Fibroblast of peridontal ligament (primary cell): Measurements from ENCODE around the gene USB1.

Experiments used
- DNase-seq: peaks from one replicate; pipeline ENCODE4 v3.0.0-alpha.2; 2010; ENCODE audit errors: extremely low read depth

The USB1 gene, protein sequence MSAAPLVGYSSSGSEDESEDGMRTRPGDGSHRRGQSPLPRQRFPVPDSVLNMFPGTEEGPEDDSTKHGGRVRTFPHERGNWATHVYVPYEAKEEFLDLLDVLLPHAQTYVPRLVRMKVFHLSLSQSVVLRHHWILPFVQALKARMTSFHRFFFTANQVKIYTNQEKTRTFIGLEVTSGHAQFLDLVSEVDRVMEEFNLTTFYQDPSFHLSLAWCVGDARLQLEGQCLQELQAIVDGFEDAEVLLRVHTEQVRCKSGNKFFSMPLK

GRCh38 chr16:58000706-58001676 is at the start of gene USB1:
Gene USB1, plus strand, starts transcription at chr16:58001407. Its CDS starts 77 bp downstream, at chr16:58001484.
- peak; percentile 57 for DNase-seq

DNA sequence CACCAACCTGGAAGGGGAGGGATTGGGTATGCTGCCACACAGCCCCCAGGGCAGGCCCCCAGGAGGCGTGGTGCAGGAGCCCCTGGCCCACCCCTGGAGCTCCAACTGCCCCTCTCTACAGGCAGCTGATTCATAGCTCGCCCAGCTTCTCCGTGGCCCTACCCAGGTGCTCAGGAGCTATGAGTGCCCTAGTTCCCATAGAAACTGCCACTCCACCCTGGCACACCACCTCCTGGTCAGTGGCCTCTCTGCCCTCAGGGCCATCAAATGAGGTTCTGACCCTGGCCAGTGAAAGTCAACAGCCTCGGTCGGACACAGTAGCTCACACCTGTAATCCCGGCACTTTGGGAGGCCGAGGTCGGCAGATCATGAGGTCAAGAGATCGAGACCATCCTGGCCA is 48.3 kb upstream of the USB1 start:
- DNase-seq = no peak

DNA sequence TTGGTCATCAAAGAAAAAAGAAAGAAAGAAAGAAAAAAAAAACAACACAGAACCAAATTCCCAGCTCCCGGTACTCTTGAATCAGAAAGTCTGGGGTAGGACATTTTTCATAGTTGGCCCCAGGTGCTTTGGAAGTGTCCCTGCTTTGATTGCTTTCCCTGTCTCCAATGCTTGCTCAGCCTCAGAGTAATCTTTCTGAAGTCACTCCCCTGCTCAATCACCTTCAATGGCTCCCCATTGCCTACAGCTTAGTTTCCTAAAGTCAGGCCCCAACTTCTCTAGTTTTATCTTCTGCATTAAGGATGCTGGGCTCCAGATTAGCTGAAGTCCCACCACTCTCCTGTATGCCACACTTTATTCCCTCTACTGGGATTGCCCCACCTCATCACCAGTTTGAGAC is 47.4 kb upstream of the USB1 start:
- no peak for DNase-seq

GRCh38 chr16:57955572-57956188 is 45.5 kb upstream of the USB1 start:
- no peak for DNase-seq

- DNase-seq = no peak
Measured at GRCh38 chr16:57956270-57956808, 44.9 kb upstream of the USB1 start.

- no peak for DNase-seq
Measured at GRCh38 chr16:57956924-57957672, 44.1 kb upstream of the USB1 start.

- no peak for DNase-seq
Measured at GRCh38 chr16:57957673-57958392, 43.4 kb upstream of the USB1 start.

GRCh38 chr16:57958544-57958943 is 42.7 kb upstream of the USB1 start:
- no peak for DNase-seq

DNA sequence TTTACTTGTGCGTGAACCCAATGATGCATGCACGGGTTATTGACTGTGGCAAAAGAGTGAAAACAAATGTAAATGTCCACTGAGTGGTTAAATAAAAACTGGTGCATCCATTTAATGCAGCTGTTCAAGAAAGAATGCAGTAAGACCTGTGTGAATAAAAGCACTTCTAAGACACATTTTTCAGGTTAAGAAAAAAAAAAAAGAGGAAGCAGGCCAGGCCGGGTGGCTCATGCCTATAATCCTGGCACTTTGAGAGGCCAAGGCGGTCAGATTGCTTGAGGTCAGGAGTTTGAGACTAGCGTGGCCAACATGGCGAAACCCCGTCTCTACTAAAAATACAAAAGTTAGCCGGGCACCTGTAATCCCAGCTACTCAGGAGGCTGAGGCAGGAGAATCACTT is 42.1 kb upstream of the USB1 start:
- DNase-seq = no peak

GRCh38 chr16:57959804-57960203 is 41.4 kb upstream of the USB1 start:
- DNase-seq = no peak

- no peak for DNase-seq
Measured at GRCh38 chr16:57960310-57960709, 40.9 kb upstream of the USB1 start.

- no peak for DNase-seq
Measured at GRCh38 chr16:57960826-57961472, 40.3 kb upstream of the USB1 start.

- no peak for DNase-seq
Measured at GRCh38 chr16:57961538-57961937, 39.7 kb upstream of the USB1 start.

DNA sequence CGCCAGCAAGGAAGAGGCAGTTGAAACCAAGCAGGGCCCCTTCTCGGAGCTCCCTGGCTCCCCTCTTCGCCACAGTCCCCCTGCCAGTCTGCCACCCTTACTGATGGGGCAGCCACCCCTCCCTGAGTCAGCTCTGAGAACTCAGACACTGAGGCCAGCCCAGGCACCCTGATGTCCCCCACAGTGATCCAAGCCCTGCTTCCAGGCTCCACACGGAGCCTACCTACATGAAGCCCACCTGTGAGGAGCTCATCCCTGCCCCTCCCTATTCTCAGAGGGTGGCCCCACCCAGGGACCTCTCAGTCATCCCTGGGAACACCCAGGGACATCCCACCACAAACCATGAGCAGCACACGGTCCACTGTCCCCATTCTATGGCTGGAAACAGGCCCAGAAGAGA is 39.2 kb upstream of the USB1 start:
- no peak for DNase-seq

- no peak for DNase-seq
Measured at GRCh38 chr16:57962756-57963155, 38.5 kb upstream of the USB1 start.

DNA sequence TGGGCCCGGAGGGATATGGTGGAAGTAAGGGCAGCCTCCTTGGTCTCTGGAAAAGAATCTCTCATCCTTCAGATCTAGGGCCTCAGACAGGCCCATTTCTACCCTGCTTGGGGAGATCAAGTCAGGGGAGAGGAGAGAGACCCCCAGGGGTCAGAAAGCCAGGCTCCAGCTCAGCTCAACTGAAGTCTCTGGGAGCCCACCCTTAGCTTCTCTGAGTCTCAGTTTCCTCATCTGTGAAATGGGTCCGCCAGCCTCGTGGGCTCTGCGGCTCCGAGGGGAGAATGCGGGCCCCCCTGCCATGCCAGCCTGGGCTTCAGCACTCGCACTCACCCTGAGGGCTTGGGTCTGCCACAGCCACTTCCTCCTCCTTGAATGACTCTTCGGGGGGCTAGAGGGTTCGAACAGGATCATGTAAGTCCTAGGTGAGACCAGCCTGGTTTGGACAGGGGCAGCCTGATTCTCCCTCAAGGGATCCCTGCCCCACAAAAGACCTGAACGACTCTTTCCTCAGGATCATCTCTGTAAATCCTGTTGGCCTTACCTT is 37.0 kb upstream of the USB1 start:
- no peak for DNase-seq

DNA sequence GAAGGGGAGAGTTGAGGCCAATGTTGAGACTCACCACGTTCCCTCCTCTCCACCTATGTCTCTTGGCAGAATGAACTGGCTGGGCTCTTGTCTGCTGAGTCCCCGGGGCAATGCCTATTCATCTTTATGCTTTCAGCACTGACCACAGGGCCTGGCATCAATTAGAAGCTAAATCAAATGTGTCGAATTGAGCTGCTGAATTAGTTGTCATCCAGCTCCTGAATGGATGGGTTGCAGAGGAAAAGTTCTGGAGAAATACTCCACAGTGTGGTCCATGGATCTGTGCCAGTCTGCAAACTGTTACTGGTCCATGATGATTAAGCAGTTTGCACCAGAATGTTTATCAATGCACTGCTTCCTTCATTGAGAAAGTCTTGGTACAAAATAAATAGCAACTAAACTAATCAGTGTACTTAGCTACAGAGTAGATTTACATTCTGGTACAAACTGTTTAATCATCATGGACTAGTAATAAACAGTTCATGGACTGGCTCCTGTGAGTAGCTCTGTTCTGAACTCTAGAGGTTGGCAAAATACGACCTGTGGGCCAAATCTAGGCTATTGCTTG is 34.9 kb upstream of the USB1 start:
- peak; percentile 53 for DNase-seq

GRCh38 chr16:57966986-57967385 is 34.2 kb upstream of the USB1 start:
- DNase-seq = no peak

DNA sequence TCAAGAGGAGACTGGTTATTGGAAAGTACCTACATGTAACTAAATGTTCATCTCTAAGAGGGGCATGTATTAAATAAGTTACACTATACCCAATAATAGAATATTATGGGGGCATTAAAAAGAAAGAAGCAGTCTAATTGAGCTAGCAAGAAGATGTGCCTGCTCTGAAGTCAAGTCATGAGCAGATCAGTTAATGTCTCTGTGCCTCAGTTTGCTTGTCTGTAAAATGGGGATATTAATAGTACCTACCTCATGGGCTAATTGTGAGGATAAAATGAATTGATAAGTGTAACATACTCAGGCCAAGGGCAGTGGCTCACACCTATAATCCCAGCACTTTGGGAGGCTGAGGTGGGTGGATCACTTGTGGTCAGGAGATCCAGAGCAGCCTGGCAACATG is 33.3 kb upstream of the USB1 start:
- no peak for DNase-seq
